GM08714 (cell line): Measurements from ENCODE around the gene DNAH8.
"Not testable (repeated sequence)": the region's sequence is repeated elsewhere in the genome, so short reads cannot be mapped to it uniquely, and the experiment has no call there.

Experiments
- H3K4me3 ChIP-seq: fragments of 200-500 bp; sonication (Bioruptor generic); 2 replicates; pipeline ENCODE4 v1.5.1; 2014; ENCODE audit warnings: mild to moderate bottlenecking, low read length, inconsistent platforms
- ZNF274 ChIP-seq: IDR thresholded peaks from 2 replicates; pipeline ENCODE4 v1.6.1; 2012; ENCODE audit warnings: mild to moderate bottlenecking, low read depth, low read length

DNAH8 gene

DNA sequence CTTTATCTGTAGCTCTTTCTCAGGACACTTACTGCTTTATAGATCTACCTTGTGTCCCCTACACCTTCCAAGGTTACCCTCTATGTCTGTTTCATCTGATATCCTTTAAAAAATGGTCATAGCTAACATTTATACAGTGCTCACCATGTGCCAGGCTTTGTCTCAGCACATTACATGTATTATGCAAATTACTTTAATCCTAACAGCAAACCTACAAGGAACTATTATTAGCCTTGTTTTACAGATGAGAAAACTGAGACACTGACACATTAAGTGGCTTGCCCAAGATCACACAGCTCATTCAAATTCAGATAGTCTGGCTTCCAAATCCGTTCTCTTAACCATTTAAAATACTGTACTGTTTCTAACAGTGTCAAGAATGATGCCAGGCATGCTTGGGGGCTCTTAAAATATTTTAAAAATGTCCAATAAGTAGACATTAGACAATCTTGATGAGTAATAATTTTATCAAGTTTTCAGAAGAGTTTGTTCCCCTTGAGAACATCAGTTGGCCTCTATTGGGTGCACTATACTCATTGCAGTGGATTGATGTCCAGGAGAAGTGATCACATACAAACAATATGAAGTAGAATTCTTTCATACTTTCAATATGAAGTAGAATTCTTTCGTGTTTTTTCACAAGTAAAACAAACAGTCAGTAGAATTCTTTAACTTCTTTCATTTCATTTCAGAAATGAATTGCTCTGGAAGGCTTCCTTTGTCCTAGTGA lies 69.6 kb downstream of the DNAH8 start:
- no peak overlapping the region for H3K4me3 ChIP-seq

DNA sequence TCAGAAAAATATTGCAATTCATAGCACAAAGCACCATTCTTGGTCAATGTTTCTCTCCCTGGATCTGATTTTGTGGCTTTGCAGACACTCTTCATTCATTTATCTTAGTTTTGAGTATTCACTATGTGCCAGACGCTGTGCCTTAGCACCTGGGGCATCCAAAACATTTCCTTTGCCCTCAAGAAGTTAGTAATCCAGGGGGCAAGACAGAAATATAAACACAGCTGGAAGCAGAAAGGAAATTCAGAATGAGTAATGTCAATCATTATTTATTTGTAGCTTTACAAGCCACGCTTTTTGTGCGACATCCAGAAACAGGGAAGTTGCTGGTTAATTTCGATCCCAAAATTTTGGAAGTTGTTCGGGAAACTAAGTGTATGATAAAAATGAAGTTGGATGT lies 71.4 kb downstream of the DNAH8 start:
- TF ChIP-seq ZNF274, result no peak
- no peak overlapping the region for H3K4me3 ChIP-seq

More for the DNA sequence above, 69.6 kb downstream of the DNAH8 start:
- TF ChIP-seq ZNF274, result no peak

DNA sequence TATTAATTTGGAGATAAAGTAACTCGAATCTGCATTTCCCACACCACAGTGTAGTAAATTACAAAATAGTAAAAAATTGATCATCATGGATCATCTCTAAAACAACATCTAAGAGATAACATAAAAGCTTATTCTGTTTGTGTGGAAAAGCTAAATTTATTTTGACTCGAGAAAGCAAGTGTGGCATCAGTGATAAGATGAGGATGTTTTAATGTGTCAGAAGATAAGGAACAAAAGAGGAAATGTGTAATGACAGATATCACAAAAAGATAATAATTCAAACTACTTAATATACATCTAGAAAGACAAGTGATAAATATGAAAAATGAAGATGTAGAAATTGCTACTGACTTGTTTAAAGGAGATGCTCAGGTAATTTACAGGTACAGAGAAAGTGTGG lies 74.1 kb downstream of the DNAH8 start:
- no peak overlapping the region for H3K4me3 ChIP-seq
- TF ChIP-seq ZNF274, result no peak

DNA sequence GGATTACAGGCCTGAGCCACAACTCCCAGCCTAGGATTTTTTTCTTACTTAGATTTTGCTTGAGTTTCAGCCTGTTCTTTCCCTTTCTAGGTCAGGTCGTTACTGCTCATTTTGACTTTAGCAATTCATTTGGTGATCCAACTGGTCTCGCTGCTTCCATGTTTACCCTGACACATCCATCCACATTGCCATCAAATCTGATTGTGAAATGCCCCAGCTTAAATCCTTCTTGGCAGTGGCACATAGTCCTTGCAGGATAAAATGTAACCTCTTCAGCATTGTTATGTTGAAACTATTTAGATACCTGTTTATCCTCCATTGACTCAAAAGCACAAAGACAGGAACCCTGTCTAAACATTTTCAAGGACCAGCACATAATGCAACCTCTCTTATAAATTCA lies 77.2 kb downstream of the DNAH8 start:
- H3K4me3 ChIP-seq, result no peak overlapping the region
- TF ChIP-seq ZNF274, result no peak

DNA sequence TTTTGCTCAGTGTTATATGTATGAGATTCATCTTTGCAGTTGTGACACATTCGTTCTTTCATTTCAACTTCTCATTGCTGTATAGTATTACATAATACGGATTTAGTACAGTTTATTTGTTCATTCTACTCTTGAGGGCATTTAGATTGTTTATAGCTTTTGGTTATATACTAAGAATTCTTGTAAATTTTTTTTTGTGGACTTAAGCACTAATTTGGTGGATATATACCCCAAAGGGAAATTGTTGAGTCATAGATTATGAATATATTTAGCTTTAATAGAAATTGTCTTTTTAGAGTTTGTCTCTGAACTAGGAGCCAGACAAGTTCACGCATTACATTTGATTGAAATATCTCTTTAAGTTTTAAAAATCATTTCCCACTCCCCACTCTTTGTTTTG lies 79.6 kb downstream of the DNAH8 start:
- no peak overlapping the region for H3K4me3 ChIP-seq
- TF ChIP-seq ZNF274, result no peak

DNA sequence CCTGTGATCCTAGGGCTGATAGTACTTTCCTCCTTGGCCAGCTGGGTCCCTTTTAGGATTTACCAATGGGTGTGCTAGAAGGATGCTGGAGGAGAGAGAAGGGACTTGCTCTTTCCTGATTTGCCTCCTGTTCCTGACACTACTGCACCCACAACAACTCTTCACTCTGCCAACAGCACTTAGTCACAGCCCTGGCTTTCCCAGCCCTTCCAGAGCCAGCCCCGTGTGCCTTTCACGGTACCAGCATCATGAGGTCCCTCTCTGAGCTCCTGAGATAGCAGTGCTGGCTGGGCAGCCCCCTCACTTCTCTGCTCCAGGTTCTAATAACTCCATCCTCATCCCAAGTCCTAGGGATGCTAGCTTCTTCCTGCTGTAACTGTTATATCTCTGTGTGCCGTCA lies 80.9 kb downstream of the DNAH8 start:
- no peak overlapping the region for H3K4me3 ChIP-seq
- no peak for TF ChIP-seq ZNF274

DNA sequence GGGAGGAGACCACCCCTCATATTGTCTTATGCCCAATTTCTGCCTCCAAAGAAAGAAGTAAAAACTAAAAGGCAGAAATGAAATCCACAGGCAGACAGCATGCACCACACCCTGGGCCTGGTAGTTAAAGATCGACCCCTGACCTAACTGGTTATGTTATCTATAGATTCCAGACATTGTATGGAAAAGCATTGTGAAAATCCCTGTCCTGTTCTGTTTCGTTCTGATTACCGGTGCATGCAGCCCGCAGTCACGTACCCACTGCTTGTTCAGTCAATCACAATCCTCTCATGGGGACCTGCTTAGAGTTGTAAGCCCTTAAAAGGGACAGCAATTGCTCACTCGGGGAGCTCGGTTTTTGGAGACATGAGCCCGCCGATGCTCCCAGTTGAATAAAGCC lies 81.3 kb downstream of the DNAH8 start:
- not testable (repeated sequence) for H3K4me3 ChIP-seq

DNA sequence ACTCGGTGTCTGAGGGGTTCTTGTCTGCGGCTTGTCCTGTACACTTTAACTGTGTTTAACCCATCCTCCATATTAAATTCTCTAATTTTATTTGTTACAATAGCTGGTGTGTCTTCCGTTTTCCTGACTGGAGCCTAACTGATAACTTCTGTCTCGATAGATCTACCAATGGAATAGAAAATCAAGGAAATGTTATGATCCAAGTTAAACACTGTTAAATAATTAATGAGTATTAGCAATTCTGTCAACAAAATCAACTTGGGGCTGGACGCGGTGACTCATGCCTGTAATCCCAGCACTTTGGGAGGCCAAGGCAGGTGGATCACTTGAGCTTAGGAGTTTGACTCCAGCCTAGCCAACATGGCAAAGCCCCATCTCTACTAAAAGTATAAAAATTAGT lies 81.7 kb downstream of the DNAH8 start:
- no peak for TF ChIP-seq ZNF274

DNA sequence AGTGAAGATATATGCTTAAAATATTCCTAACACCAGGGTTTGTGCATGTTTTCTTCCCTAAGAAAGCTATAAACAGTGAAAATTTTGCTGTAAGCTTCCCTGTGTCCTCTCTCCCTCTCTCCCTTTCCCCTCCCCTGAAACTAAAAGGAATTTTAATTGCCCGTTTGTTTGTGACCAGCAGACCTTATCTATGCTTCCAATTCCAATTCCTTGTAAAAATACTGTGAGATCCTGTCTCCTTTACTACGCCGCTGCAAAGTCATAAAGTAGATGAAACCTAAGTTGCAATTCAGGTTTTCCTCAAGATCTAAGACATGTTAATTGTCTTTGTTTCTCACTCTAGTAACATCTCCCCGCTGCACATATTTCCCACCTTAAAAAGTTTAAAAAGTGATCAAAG lies 82.3 kb downstream of the DNAH8 start:
- no peak for TF ChIP-seq ZNF274
- H3K4me3 ChIP-seq, result no peak overlapping the region

More for the DNA sequence above, 81.7 kb downstream of the DNAH8 start:
- no peak overlapping the region for H3K4me3 ChIP-seq

DNA sequence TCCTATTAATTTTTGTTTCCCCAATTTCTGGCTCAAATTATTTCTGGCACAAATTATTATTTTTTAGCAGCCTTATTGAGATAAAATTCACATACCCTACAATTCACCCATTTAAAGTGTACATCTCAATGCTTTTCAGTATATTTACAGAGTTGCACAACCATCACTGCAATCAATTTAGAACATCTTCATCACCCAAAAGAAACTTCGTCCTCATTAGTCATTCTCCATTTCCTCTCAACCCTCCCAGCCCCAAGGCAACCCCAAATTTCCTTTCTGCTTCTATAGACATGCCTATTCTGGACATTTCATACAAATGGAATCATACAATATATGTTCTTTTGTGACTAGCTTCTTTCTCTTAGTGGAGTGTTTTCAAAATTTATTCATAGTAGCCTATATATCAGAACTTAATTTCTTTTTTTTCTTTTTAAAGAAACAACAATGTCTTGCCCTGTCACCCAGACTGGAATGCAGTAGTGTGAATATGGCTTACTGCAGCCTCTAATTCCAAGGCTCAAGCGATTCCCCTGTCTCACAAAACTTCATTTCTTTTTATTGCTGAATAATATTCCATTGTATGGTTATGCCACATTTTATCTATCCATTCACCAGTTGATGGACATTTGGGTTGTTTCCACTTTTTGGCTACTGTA lies 84.5 kb downstream of the DNAH8 start:
- TF ChIP-seq ZNF274, result no peak
- no peak overlapping the region for H3K4me3 ChIP-seq

DNA sequence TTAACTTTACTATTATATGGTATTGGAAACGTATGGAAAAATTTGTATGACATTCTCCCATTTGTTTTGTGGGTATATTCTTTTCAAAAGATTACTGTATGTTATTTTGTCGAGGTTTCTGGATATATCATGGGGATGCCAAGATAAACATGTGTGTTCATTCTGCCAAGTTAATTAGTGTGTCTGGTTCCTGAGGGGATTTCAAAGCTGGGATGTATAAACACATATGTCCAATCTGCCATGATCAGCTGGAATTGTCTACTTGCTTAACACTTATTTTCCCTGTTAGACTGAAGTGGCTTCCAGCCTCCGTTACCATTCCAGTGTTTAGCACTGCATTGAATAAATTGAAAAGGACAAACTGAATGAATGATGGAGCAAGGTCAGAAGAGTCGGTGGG lies 86.2 kb downstream of the DNAH8 start:
- no peak for TF ChIP-seq ZNF274
- no peak overlapping the region for H3K4me3 ChIP-seq

DNA sequence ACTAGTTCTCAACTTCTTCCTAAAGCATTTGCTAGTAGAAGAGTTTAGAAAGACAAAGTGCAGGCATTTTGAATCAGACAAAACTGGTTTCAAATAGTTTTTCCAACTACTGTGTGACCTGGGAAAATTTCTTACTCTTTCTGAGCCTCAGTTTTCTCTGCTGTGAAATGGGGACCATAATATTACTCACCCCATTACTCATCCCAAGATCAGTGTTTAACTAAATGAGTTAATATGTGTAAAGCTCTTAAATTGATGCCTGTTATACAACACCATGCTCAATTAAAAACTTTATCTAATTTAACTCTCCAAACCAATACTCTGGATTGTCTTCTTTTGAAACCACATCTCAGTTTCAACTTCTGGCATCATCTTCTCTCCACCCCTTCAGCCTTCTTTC lies 87.4 kb downstream of the DNAH8 start:
- TF ChIP-seq ZNF274, result no peak
- no peak overlapping the region for H3K4me3 ChIP-seq

DNA sequence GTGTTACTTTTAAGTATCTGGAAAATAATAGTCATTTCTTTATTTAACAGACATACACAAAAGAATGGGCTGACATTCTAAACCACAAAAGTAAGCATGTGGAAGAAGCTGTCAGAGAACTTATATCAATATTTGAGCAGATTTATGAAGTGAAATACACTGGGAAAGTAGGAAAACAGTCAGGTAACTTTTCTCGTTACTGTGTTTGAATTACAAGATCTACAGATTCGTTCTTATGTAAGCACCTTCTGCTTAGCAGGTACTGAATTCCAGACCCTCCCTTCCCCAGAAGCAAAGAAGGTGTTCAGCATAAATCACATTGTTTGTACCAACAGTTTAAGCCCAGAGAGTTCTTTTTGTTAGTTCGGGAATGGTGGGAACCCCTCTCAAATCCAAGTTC lies 88.0 kb downstream of the DNAH8 start:
- no peak for TF ChIP-seq ZNF274
- H3K4me3 ChIP-seq, result no peak overlapping the region

DNA sequence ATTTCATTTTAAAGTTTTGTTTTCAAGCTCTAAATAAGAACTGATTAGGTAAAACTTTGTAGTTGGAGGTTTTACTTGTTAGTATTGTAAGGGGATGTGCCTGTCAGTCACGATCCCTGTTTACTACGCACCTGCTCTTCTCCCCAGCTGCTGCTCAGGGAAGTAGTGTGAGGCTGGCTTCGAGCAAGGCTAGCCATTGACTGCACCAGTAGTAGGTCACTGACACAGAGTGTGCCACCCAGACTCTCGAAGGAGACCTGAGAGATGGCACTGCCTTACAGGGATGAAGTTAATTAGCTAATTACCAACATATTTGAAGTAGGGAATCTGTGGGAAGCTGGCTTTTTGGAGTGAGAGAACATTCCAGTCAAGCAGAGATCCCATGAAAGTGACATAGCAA lies 89.2 kb downstream of the DNAH8 start:
- H3K4me3 ChIP-seq, result no peak overlapping the region
- TF ChIP-seq ZNF274, result no peak

DNA sequence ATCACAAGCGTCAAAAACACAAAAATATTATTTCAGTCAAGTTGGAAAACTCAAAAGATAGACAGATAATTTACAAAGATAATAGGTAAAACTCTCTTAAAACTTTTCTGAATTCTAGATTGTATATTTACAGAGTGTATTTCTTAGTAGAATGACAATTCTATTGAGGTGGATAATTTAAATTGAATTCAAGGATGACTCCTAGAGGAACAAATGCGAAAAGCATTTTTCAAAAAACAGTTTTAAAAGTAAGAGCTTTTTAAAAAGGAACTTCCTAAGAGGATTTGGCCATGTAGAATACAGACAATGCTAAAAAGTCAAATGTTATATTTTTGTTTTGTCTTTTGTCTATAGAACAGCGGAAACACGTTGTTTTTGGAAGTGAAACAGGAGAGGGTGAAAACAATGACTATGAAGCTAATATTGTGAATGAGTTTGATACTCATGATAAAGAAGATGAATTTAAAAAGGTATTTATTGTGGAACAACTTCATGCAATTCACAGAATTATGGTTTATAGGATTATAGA lies 90.1 kb downstream of the DNAH8 start:
- TF ChIP-seq ZNF274, result no peak

More for the DNA sequence above, 90.1 kb downstream of the DNAH8 start:
- no peak overlapping the region for H3K4me3 ChIP-seq
